Erythroblast (primary cell): ENCODE results near the gene DTWD2.

Experiments
- GATA1 ChIP-seq: IDR thresholded peaks from 2 replicates; pipeline ENCODE4 v1.6.1; 2011; ENCODE audit warnings: low read depth, mild to moderate bottlenecking, control low read depth, low read length, moderate library complexity
- POLR2A ChIP-seq: IDR thresholded peaks from 2 replicates; pipeline ENCODE4 v1.6.1; 2011; ENCODE audit warnings: mild to moderate bottlenecking, low read length

GRCh38 chr5:118980017-118980416, 8.3 kb downstream of the DTWD2 start:
- TF ChIP-seq POLR2A = no peak
- no peak for TF ChIP-seq GATA1
